NOMO-1 treated with dmso at 0.1 percent for 144 hours (cell line): ENCODE data around the gene TMEM214.
"Not testable (repeated sequence)": the region's sequence is repeated elsewhere in the genome, so short reads cannot be mapped to it uniquely, and the experiment has no call there.

ENCODE experiments used
- DNase-seq: peaks from one replicate; lab custom pipeline; 2025; ENCODE audit not compliant: unreplicated experiment; lab: John Stamatoyannopoulos, UW

The TMEM214 gene

DNA sequence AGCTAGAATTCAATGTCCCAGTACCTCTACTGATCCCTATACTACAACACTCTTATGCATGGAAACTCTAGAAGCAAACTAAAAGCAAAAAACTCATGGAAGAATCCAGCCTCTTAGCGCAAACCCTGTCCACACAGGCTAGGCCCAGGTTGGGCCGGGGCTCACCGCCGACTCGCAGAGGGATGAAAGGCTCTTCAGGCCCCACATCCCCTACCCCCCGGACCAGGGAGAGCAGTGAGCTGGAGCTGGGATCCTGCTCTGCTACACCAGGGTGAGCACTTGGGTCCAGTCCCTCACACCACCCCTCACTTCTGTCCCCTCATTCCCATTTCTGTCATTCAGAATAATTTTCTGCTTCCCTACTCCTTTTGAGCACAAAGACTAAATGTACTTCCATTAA, 36.7 kb downstream of the TMEM214 start:
- DNase-seq, result no peak

DNA sequence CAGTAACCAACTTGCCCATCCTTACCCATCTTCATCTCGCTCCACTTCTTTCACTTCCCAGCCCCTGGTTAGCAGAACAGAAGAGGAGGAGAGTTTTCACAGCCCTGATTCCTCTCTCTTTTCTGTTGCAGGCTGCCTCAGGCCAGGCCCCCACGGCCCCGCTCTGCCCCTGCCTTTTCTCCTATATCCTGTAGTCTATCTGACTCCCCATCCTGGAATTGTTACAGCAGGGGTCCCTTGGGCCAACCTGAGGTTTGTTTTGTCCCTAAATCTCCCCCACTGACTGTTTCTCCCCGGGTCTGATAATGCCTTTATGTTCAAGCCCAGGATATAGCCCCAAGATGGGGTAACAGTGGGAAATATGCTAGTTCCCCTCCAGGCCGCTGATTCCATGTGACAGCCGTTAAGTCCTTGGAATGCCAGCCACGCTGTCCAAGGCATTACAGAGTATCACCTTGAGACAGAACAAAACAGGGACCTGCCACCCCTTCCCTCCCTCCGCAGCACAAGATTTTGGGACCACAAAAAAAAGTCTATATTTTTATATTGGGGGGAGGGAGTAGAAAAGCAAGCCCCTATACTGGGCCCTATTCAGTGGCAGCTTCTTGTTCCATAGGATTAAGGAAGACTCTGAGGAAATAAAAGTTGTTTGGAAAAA, 37.3 kb downstream of the TMEM214 start:
- DNase-seq, result no peak

DNA sequence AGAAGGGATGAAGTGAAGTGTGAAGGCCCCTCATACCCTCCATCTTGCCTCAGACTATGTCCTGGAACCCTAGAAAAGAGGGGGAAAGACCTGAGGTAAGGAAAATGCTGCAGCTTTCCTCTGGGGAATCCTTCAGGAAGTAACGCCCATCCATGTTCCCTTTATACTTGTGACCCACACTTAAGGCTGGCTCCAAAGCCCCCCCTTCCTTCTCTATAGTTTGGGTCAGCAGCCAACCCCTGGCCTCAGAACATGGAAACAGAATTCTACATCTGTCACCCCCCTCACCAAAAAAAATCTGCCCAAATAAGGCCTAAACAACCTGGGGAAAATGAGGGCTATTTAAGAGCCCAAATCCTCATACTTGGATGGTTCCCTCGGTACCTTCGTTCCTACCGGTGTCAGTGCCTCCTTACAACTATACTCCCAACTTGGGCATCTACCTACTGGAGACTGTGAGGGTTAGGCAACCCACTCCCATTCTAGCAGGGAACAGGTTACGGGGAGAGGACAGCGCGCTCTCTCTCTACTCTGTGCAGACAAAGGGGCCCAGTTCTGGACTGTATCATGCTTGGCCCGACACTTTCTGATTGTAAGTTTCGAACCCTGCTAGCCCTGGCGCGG, 38.0 kb downstream of the TMEM214 start:
- no peak for DNase-seq

DNA sequence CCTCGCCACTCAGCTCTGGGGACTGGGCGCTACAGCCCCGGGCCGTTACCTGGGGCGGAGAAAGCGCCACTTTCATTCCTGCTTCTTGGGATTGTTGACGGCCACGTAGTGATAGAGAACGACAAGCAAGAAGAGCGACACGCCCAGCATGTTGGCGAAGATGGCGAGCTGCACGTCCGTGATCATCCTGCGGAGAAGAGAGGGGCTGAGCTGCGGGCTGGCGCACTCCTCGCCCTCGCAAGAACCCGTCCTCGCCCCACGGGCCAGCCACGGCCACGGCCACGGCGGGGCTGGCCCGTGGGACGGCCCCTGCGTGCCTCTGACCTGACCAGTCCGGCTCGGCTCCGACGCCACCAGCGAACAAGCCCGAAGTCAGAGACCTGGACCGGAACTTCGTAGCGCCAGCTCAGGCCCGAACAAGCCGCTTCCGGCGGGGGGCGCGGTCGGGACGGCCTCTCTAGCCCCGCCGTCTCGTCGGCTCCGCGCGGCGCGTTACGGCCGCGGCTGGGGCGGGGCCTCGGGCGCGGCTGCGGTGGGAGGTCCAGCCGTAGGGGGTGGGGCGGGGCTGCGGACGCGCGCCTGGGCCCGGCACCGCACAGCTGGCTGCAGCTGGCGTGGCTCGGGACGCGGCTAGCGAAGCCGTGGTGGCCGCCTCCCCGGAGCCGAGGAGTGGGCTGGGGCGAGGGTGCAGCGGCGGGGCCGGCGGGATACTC, 38.7 kb downstream of the TMEM214 start, which contains the start of gene OST4:
OST4 (minus strand) TSS at position 378 of the 713 bp plus-strand sequence.
- peak; percentile 82 for DNase-seq

DNA sequence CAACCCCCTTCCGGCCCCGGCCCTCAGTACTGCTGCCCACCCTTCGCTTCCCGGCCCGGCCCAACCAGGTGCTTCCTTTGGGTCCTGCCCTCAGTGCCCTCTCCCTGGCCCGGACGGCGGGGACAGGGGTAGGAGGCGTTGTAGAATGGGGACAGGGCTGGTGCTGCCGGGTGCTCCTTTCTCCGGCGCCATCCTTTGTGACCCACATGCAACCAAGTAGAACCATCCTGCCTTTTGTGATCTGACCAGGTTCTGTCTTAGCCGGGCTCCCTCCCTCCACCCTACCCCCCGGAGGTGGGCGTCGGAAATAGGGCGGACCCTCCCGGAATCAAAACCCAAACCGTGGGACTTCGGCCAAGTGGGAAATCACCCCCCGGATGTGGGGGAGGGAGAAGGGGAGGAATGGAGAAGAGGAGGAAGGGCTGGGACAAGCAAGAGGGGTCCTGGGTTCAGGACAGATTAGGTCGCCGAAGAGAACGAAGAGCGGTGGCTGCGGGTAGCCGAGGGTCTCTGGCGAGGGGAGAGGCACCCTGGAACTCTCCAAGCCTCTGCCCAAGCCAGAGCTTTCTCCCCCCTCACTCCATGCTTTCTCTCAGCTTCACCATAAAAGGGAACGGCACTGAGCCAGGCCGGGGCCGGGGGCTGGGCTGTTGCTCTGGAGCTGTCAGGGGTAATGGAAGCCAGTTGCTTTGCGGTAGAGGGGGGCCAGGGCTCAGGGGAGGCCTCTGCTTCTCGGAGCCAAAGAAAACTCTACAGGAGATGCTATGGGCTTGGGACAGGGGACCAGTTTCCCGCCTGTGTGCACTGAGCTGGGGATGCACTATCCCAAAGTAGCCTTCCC, 39.4 kb downstream of the TMEM214 start:
- DNase-seq, result no peak

DNA sequence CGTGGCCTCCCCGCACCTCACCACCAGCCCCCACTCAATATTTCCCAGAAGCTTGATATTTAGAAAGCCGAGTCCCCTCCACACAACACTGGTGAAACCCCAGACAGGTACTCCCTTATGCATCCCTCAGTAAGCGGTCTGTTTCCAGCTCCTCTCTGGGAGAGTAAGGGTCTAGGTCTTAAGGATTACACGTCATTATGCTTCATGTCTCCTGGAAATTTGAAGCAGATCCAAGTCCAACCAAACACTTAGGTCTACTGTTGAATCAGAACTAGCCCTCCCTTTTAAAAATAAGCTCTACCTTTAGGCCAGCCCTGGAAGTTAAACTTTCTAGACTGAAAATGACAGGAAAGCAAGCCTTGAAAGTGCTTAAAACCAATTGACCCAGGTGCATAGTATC, 40.2 kb downstream of the TMEM214 start:
- DNase-seq, result no peak

DNA sequence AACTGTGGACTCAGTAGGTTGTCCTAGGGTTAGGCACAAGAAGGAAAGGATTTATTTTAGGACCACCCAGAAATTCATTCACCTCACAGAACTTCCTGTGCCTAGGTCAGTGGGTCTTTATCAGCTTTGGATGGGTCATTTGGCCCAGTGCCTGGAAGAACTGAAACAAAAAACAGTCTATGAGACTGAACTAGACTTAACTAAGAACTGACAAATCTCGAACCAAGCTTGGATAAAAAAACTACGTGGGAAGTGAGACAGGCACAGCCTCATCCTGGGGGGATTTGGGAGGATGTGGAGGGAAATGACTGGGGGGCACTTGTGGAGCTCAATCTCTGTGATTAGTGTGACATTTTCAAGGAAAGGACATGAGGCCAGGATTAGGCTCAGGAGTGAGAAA, 41.0 kb downstream of the TMEM214 start:
- no peak for DNase-seq

DNA sequence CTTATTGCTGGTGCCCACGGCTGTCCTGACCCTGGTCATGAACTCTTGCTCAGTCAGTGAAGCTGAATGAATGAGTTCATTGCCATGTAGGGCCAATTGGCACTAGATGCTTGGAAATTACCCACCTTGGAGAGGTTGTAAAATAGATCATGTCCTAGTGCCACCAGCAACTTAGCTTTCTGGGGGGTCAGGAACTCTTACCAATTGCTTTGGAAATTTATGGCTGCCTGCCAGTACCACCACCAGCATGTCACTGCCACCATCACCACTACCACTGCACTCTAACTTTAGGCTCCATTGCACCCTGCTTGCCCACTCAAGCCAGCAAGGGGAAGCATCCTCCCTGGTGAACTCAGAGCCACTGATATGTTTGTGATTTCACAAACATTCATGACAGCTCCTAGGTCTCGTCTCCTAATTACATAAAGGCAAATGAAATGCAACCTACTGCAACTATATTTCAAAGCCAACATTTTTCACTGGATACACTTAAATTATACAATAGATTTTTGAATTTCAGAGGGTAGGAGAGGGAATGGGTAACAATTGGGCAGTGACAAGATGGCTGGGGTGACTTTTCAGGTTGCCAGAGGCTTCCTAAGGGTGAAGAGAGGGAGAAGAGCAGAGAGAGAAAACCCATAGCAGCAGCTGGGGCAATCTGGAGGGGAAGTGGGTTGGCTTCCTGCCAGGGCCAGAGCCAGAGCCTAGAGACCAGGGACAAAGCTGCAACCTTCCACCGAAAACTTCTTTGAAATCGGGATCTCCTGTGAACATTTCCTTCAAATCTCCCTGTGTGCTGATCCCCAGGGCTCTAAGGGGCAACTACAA, 42.2 kb downstream of the TMEM214 start:
- DNase-seq, result peak; percentile 38

DNA sequence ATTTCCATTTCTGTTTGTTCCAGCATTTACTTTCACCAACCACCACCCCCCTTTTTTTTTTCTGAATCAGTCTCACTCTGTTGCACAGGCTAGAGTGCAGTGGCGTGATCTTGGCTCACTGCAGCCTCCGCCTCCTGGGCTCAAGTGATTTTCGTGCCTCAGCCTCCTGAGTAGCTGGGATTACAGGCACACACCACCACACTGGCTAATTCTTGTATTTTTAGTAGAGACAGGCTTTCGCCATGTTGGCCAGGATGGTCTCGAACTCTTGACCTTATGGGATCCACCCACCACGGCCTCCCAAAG, 42.8 kb downstream of the TMEM214 start:
- not testable (repeated sequence) for DNase-seq

DNA sequence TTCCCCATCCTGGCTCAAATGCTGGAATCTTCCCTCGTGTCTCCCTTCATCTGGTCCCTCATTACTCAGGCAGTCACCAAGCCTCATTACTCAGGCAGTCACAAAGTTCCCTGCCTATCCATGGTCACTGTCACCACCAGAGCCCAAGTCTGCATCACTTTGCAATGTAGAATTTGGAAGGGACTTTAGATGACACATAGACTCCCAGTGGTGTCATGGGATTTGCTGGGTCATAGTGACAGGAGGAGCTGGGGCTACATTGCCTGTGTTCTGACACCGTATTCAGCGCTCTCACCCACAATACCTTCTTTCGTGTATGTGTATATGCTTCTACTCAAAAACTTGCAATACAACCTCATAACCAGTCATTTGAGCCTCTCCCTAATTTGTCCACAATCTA, 43.6 kb downstream of the TMEM214 start:
- DNase-seq, result no peak

DNA sequence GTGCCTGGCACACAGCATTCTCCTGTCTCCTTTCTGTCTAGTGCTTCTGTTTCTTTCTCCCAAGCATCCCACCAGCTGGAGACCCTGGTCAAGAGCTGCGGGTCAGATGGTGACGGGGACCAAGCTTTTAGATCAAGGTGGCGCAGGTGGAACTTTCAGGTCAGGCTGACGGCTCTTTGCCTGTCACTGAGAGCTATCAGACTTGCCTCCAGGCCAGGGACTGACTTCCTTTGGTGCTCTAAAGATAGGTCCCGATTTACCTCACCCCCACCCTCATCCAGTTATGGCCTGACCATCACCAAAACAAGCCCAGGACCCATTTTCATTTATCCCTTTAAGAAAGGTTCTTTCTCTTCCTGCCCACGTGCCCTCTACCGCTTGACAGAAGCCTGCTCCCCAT, 44.5 kb downstream of the TMEM214 start:
- DNase-seq, result no peak

DNA sequence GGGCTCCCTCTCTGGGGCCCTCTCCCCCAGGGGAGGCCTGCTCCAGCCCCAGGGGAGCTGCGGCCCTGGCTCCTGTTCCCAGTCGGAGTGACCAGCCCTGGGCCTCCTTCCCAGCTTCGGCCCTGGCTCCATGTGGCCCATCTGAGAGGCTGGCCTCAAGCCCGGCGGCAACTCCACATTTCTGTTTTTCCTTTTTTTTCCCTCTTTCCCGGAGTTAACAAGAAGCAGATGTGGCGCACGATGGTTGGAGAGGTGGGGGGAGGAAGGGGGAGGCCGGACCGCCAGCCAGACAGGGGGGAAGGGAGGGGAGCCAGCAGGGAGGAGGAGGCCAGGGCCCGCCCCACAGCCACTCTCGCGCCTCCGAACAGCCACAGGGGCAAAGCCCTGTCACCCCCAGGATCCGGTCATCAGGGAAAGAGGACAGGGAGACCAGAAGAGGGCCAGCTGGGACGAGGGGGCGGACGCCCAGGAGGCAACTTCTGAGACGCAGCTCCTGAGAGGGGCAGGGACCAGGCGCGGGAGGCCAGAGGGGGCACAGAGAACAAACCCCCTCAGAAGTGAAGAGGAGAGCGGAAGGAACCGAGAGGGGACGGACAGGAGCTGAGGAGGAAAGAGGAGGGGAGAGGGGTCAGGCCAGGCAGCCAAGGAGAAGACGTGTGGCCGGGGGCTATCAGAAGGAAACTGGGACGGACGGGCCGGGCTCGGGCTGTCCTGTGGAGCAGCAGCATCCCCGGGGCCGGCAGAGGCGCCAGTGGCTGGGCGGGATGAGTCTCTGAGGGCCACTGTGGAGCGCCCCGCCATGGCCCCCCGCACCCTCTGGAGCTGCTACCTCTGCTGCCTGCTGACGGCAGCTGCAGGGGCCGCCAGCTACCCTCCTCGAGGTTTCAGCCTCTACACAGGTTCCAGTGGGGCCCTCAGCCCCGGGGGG, 45.8 kb downstream of the TMEM214 start, which contains the start of gene EMILIN1:
EMILIN1 (plus strand) TSS at position 349 of the 928 bp plus-strand sequence; CDS start at position 800, 451 bp downstream.
- DNase-seq, result no peak

DNA sequence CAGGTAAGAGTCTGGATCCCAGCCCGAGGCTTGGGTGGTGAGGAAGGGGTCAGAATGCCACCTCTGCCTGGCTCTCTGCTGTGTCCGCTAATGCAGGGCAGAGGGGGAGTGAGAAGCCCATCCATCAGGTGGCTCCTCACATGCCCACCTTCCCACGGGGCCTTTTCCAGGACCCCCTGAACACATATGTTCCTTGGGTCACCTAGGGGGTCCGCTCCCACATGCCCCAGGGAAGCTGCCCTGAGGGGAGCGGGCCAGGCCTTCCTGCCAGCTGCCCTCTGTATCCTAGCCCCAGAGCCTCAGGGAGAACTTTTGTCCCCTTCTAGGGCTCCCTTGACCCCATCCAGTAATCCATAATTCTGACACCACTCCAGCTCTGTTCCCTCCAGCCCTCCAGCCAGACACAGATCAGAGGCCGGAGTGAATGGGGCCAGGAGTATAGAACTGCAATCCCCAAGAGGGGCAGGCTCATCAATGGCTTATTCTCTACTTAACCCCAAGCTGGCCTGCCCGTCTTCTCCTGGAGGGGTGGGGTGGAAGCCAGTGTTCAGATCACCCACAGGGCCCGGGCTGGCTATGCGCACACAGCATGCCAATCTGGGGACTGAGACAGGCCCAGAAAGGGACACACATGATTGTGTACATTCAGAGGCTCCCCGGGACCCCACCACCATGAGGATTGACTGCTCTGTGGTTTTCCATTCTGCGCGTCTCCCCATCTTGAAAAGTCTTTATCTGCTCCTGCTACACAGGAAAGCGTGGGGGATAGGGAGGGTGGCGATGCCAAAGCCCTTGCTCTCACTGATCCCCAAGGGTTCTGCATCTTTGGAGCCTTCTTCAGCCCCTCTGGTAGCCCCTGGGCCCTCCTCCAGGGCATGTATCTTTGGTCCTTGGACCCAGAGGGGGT, 46.7 kb downstream of the TMEM214 start:
- no peak for DNase-seq

DNA sequence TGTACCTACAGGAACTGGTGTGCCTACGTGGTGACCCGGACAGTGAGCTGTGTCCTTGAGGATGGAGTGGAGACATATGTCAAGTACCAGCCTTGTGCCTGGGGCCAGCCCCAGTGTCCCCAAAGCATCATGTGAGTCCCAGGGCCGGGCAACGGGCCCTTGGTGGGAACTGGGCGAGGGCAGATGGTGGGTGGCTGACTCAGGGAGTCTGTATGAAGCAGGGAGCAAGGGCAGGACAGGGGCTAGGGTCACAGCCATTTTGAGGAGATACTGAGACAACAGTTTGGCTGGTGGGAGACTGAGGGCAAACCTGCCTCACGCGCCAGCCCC, 47.3 kb downstream of the TMEM214 start:
- no peak for DNase-seq

DNA sequence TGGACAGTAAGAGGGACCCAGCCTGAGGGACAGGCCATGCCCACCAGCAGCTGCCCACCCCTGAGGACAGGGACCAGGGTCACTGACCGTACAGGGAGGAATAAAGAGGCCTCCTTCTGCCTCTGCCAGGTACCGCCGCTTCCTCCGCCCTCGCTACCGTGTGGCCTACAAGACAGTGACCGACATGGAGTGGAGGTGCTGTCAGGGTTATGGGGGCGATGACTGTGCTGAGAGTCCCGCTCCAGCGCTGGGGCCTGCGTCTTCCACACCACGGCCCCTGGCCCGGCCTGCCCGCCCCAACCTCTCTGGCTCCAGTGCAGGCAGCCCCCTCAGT, 47.8 kb downstream of the TMEM214 start:
- DNase-seq, result no peak

DNA sequence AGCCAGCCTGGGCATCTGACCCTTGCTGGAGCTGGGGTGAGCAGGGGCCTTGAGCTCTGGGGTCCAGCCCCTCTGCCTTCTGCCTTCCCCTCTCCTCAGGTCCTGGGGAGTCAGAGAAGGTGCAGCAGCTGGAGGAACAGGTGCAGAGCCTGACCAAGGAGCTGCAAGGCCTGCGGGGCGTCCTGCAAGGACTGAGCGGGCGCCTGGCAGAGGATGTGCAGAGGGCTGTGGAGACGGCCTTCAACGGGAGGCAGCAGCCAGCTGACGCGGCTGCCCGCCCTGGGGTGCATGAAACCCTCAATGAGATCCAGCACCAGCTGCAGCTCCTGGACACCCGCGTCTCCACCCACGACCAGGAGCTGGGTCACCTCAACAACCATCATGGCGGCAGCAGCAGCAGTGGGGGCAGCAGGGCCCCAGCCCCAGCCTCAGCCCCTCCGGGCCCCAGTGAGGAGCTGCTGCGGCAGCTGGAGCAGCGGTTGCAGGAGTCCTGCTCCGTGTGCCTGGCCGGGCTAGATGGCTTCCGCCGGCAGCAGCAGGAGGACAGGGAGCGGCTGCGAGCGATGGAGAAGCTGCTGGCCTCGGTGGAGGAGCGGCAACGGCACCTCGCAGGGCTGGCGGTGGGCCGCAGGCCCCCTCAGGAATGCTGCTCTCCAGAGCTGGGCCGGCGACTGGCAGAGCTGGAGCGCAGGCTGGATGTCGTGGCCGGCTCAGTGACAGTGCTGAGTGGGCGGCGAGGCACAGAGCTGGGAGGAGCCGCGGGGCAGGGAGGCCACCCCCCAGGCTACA, 49.4 kb downstream of the TMEM214 start:
- DNase-seq, result peak; percentile 24

DNA sequence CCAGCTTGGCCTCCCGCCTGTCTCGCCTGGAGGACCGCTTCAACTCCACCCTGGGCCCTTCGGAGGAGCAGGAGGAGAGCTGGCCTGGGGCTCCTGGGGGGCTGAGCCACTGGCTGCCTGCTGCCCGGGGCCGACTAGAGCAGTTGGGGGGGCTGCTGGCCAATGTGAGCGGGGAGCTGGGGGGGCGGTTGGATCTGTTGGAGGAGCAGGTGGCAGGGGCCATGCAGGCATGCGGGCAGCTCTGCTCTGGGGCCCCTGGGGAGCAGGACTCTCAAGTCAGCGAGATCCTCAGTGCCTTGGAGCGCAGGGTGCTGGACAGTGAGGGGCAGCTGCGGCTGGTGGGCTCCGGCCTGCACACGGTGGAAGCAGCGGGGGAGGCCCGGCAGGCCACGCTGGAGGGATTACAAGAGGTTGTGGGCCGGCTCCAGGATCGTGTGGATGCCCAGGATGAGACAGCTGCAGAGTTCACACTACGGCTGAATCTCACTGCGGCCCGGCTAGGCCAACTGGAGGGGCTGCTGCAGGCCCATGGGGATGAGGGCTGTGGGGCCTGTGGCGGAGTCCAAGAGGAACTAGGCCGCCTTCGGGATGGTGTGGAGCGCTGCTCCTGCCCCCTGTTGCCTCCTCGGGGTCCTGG, 50.1 kb downstream of the TMEM214 start:
- no peak for DNase-seq
